SK-N-SH treated with all-trans-retinoic acid at 6 μM for 48 hours (cell line): ENCODE results near the gene ARHGAP26.

Source experiments
- ARNTL ChIP-seq: fragments of 450-650 bp; formaldehyde crosslinking; IDR thresholded peaks from 2 replicates; pipeline ENCODE4 v1.5.0; 2020; ENCODE audit warnings: low read depth, mild to moderate bottlenecking, moderate library complexity, borderline replicate concordance
- ZNF8 ChIP-seq: fragments of 450-650 bp; formaldehyde crosslinking; IDR thresholded peaks from 2 replicates; pipeline ENCODE4 v1.5.0; 2020; ENCODE audit warnings: mild to moderate bottlenecking, moderate library complexity
- TF ChIP-seq, protein P1 (sequence below): fragments of 250-450 bp; sonication (Bioruptor Pico); IDR thresholded peaks from 2 replicates; pipeline ENCODE4 v1.8.0; 2020; ENCODE audit warnings: mild to moderate bottlenecking, moderate library complexity, borderline replicate concordance

DNA sequence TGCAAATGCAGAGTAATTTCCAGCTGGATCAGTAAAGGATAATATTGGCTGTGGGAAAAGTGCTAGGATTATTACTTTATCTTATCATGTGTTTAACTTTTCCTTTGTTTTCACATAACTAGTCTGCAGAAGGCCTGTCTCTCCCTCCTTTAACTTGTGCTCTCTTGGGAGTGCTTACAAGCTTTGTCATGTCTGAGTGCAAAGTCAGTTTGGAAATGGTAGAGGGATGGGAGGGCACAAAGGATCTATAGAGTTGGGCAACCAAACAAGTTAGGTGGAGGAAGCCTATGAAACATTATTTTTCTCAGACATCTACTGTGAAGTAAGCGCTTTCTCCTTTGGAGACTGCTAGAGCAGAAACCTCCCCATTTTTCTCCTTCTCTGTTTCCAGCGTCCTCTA lies 308.8 kb downstream of the ARHGAP26 start:
- TF ChIP-seq ARNTL (no peak), ZNF8 (no peak)
- TF ChIP-seq, protein P1, sequence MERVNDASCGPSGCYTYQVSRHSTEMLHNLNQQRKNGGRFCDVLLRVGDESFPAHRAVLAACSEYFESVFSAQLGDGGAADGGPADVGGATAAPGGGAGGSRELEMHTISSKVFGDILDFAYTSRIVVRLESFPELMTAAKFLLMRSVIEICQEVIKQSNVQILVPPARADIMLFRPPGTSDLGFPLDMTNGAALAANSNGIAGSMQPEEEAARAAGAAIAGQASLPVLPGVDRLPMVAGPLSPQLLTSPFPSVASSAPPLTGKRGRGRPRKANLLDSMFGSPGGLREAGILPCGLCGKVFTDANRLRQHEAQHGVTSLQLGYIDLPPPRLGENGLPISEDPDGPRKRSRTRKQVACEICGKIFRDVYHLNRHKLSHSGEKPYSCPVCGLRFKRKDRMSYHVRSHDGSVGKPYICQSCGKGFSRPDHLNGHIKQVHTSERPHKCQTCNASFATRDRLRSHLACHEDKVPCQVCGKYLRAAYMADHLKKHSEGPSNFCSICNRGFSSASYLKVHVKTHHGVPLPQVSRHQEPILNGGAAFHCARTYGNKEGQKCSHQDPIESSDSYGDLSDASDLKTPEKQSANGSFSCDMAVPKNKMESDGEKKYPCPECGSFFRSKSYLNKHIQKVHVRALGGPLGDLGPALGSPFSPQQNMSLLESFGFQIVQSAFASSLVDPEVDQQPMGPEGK = no peak
